Measurements from ENCODE around the gene SLC29A1.
"Not testable (repeated sequence)": the region's sequence is repeated elsewhere in the genome, so short reads cannot be mapped to it uniquely, and the experiment has no call there.

Gene SLC29A1

GRCh38 chr6:44179072-44179536 lies 44.3 kb upstream of the SLC29A1 start:
- TF ChIP-seq CTCF (IDR thresholded peaks at IDR 0.05; ENCODE audit: low read depth, low read length): no peak
- in situ Hi-C loops (cut with HindIII; ENCODE audit: low sequenced_read_pairs): no loop called here
- no peak for DNase-seq (ENCODE audit: low read depth, low spot score)
- H3K4me3 ChIP-seq (ENCODE audit: low read depth, low read length): no peak overlapping the region

- no peak overlapping the region for H3K4me3 ChIP-seq (ENCODE audit: low read depth, low read length)
- no peak for DNase-seq (ENCODE audit: low read depth, low spot score)
- TF ChIP-seq CTCF (IDR thresholded peaks at IDR 0.05; ENCODE audit: low read depth, low read length): no peak
- in situ Hi-C loops (cut with HindIII; ENCODE audit: low sequenced_read_pairs): no loop called here
Measured at GRCh38 chr6:44179648-44180047, 43.7 kb upstream of the SLC29A1 start.

- H3K4me3 ChIP-seq (ENCODE audit: low read depth, low read length): no peak overlapping the region
- no peak for DNase-seq (ENCODE audit: low read depth, low spot score)
- TF ChIP-seq CTCF (IDR thresholded peaks at IDR 0.05; ENCODE audit: low read depth, low read length): no peak
- in situ Hi-C loops (cut with HindIII; ENCODE audit: low sequenced_read_pairs): no loop called here
Measured at GRCh38 chr6:44180406-44180805, 43.0 kb upstream of the SLC29A1 start.

GRCh38 chr6:44180886-44181285 lies 42.5 kb upstream of the SLC29A1 start:
- H3K4me3 ChIP-seq (ENCODE audit: low read depth, low read length): no peak overlapping the region
- in situ Hi-C loops (cut with HindIII; ENCODE audit: low sequenced_read_pairs): no loop called here
- no peak for DNase-seq (ENCODE audit: low read depth, low spot score)
- TF ChIP-seq CTCF (IDR thresholded peaks at IDR 0.05; ENCODE audit: low read depth, low read length): no peak

GRCh38 chr6:44181784-44182183 lies 41.6 kb upstream of the SLC29A1 start:
- H3K4me3 ChIP-seq (ENCODE audit: low read depth, low read length); in situ Hi-C loops (cut with HindIII; ENCODE audit: low sequenced_read_pairs); DNase-seq (ENCODE audit: low read depth, low spot score): not testable (repeated sequence)

- in situ Hi-C loops (cut with HindIII; ENCODE audit: low sequenced_read_pairs): no loop called here
- H3K4me3 ChIP-seq (ENCODE audit: low read depth, low read length): no peak overlapping the region
- no peak for DNase-seq (ENCODE audit: low read depth, low spot score)
- TF ChIP-seq CTCF (IDR thresholded peaks at IDR 0.05; ENCODE audit: low read depth, low read length): no peak
Measured at GRCh38 chr6:44182911-44183390, 40.4 kb upstream of the SLC29A1 start.

GRCh38 chr6:44183783-44184182 lies 39.6 kb upstream of the SLC29A1 start:
- no peak for DNase-seq (ENCODE audit: low read depth, low spot score)
- no peak for TF ChIP-seq CTCF (IDR thresholded peaks at IDR 0.05; ENCODE audit: low read depth, low read length)
- in situ Hi-C loops (cut with HindIII; ENCODE audit: low sequenced_read_pairs): no loop called here
- H3K4me3 ChIP-seq (ENCODE audit: low read depth, low read length): no peak overlapping the region

- in situ Hi-C loops (cut with HindIII; ENCODE audit: low sequenced_read_pairs); DNase-seq (ENCODE audit: low read depth, low spot score); H3K4me3 ChIP-seq (ENCODE audit: low read depth, low read length): not testable (repeated sequence)
Measured at GRCh38 chr6:44185356-44185755, 38.0 kb upstream of the SLC29A1 start.

All from astrocyte of the spinal cord (primary cell).